PC-9 (cell line): ENCODE data around the gene TSPAN32.

ENCODE experiments used
- EZH2 ChIP-seq: fragments of 200-600 bp; sonication (generic); IDR thresholded peaks from 2 replicates; pipeline ENCODE4 v1.8.0; 2017; ENCODE audit warnings: antibody characterized with exemption, low read depth
- TF ChIP-seq, protein P1 (sequence below): fragments of 200-600 bp; sonication (generic); conservative IDR thresholded peaks from 2 replicates; pipeline ENCODE4 v1.6.1; 2017; ENCODE audit warnings: mixed run types, antibody characterized with exemption, mild to moderate bottlenecking, moderate library complexity

DNA sequence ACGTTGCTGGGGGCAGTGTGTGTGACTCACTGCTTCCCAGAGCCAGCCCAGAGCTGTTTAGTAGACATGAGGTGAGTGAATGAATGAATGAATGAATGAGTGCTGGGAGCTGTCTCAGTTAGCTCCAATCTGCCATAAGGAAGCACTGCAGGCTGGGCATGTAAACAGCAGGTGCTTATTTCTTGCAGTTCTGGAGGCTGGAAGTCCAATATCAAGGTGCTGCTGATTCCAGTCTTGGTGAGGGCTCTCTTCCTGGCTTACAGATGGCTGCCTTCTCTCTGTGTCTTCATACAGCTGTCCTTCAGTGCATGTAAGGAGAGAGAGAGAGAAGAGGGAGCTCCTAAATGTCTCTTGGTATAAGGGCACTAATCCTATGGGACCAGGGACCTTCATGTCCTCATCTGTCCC, 4.2 kb upstream of the TSPAN32 start:
- TF ChIP-seq EZH2 = no peak
- TF ChIP-seq, protein P1, sequence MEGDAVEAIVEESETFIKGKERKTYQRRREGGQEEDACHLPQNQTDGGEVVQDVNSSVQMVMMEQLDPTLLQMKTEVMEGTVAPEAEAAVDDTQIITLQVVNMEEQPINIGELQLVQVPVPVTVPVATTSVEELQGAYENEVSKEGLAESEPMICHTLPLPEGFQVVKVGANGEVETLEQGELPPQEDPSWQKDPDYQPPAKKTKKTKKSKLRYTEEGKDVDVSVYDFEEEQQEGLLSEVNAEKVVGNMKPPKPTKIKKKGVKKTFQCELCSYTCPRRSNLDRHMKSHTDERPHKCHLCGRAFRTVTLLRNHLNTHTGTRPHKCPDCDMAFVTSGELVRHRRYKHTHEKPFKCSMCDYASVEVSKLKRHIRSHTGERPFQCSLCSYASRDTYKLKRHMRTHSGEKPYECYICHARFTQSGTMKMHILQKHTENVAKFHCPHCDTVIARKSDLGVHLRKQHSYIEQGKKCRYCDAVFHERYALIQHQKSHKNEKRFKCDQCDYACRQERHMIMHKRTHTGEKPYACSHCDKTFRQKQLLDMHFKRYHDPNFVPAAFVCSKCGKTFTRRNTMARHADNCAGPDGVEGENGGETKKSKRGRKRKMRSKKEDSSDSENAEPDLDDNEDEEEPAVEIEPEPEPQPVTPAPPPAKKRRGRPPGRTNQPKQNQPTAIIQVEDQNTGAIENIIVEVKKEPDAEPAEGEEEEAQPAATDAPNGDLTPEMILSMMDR = no peak
